Prostate gland (tissue), 2 donors: ENCODE measurements around the gene FRMPD4. TPM values are rescaled to one million over a fixed set of nuclear protein-coding genes. Genes with fewer than 3 reads are reported as not detected.

Source experiments
- DNase-seq: peaks from one replicate; pipeline ENCODE4 v3.0.0-alpha.2; 2019; ENCODE audit warnings: low spot score
- H3K27ac ChIP-seq, 2 donors: fragments of 200-600 bp; sonication (generic); 2 replicates each; pipeline ENCODE4 v1.5.1; 2017 to 2019
- H3K27me3 ChIP-seq: fragments of 200-600 bp; sonication (generic); replicated peaks from 2 replicates; pipeline ENCODE4 v1.5.1; 2019; ENCODE audit not compliant: insufficient read depth
- H3K36me3 ChIP-seq, 2 donors: fragments of 200-600 bp; sonication (generic); 1 replicate in 1 of 2; 2 replicates in 1 of 2; pipeline versions ENCODE4 v1.5.1 to v1.8.1; 2017 to 2019
- H3K4me1 ChIP-seq: fragments of 200-600 bp; sonication (generic); replicated peaks from 2 replicates; pipeline ENCODE4 v1.5.1; 2019
- H3K4me3 ChIP-seq, 2 donors: fragments of 200-600 bp; sonication (generic); 2 replicates each; pipeline ENCODE4 v1.5.1; 2017 to 2019
- H3K9me3 ChIP-seq: fragments of 200-600 bp; sonication (generic); 2 replicates; pipeline ENCODE4 v1.5.1; 2017
- POLR2A ChIP-seq: fragments of 450-650 bp; IDR thresholded peaks from one replicate; pipeline ENCODE4 v1.6.1; 2016; ENCODE audit warnings: antibody characterized with exemption, mild to moderate bottlenecking
- POLR2AphosphoS5 ChIP-seq: sonication (generic); formaldehyde crosslinking; IDR thresholded peaks from one replicate; pipeline ENCODE4 v1.6.1; 2017; ENCODE audit warnings: antibody characterized with exemption
- WGBS: methylation state at CpG from one replicate; pipeline ENCODE4 v1.1.5; 2018; 5-methylcytosine and 5-hydroxymethylcytosine counted together
- intact Hi-C: fragments of 100-400 bp; cut with DNase I; formaldehyde crosslinking; loops from one replicate; pipeline ENCODE4 v1.14.2; 2022
- total RNA-seq, 2 donors: library from RNA; depleted of rRNA; stranded (reverse); fragments of >200 nt; gene quantifications; one replicate each; pipeline ENCODE4 v1.1.0, GENCODE V29; 2016
- TF ChIP-seq, protein P1 (sequence below), 4 experiments: fragments of 200-600 bp in 2 of 4; fragments of 450-650 bp in 2 of 4; sonication (generic) in 2 of 4; IDR thresholded peaks; 1 replicate in 3 of 4; 2 replicates in 1 of 4; pipeline ENCODE4 v1.5.1; 2016 to 2019; ENCODE audit warnings: antibody characterized with exemption in 4 of 4, mild to moderate bottlenecking in 2 of 4, moderate library complexity in 2 of 4

Gene FRMPD4
- total RNA-seq, 2 donors from 2014 or later, result 0.09 to 1.2 TPM

DNA sequence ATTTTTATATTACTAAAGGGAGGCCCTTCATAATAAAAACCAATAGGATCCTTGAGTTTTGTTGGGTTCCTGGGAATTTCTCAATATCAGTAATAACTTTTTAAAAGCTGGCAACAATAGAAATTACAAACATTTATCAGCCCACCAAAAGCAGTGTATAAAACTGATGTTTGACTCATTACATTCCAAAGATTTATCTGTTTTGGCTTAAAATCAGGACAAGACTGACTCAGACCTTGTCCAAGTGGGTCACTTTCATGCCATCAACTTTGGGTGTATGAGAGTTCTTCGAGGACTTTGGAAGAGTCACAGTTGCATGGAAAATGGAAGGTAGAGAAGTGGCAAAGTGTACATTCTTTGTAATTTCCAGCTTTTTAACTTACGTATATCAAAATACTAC lies 102.8 kb downstream of the FRMPD4 start:
- no peaks in the 10 kb centered on the region for H3K36me3 ChIP-seq
- WGBS, result 81% methylated on average over 2 of the region's 2 CpGs
- no peak overlapping the region for H3K27ac ChIP-seq
- no peaks in the 10 kb centered on the region for H3K4me1 ChIP-seq
- no peaks in the 10 kb centered on the region for H3K27me3 ChIP-seq
- no peak for DNase-seq
- TF ChIP-seq POLR2A (no peak), POLR2AphosphoS5 (no peak)
- TF ChIP-seq, protein P1, sequence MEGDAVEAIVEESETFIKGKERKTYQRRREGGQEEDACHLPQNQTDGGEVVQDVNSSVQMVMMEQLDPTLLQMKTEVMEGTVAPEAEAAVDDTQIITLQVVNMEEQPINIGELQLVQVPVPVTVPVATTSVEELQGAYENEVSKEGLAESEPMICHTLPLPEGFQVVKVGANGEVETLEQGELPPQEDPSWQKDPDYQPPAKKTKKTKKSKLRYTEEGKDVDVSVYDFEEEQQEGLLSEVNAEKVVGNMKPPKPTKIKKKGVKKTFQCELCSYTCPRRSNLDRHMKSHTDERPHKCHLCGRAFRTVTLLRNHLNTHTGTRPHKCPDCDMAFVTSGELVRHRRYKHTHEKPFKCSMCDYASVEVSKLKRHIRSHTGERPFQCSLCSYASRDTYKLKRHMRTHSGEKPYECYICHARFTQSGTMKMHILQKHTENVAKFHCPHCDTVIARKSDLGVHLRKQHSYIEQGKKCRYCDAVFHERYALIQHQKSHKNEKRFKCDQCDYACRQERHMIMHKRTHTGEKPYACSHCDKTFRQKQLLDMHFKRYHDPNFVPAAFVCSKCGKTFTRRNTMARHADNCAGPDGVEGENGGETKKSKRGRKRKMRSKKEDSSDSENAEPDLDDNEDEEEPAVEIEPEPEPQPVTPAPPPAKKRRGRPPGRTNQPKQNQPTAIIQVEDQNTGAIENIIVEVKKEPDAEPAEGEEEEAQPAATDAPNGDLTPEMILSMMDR (IDR thresholded peaks at IDR 0.05), result no peak
- no peak overlapping the region for H3K4me3 ChIP-seq
- no peaks in the 10 kb centered on the region for H3K9me3 ChIP-seq
- intact Hi-C loops, result no loop called here

DNA sequence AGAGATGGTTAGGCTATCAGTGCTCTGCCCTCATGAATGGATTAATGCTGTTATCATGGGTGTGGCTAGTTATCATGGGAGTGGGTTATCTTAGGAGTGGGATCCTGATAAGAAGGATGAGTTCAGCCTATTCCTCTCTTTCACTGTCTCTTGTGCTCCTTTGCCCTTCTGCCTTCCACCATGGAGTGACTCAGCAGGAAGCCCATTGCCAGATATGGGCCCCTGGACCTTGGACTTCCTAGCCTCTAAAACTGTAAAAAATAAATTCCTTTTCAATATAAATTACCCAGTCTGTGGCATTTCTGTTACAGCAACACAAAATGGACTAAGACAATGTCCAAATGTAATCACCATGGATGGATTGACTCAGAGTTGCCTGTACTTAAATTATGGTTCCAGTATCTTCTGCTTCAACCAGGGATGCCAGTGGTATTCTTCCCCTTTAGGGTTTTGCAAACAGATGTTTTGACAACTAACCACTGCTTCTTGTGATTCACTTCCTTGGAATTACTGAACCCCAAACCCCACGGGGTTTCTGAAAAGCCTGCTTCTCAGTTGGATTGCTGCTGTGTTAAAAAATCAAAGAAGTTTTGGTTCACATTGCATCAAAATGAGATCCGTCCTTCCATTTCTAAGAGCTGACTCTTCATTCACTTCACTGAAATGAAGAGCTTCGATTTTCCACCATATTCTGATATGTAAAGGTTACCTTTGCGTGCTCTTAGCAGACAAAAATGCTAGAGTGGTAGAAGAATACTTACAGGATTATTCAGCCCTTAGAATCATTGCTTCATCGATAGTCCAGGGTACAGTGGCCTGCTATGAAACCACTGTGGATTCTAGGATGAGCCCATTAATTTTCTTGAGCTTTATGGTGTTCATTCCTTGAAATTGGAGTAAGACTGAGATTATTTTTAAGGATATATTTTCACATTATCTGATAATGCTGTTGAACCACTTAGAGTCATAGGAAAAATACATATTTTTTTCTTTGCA lies 107.7 kb downstream of the FRMPD4 start:
- H3K27ac ChIP-seq, result no peak overlapping the region
- DNase-seq, result no peak
- no peaks in the 10 kb centered on the region for H3K9me3 ChIP-seq
- no peaks in the 10 kb centered on the region for H3K36me3 ChIP-seq
- H3K4me1 ChIP-seq, result no peaks in the 10 kb centered on the region
- no peak for TF ChIP-seq POLR2AphosphoS5
- no peak for TF ChIP-seq POLR2A
- TF ChIP-seq, protein P1 (IDR thresholded peaks at IDR 0.05), result no peak
- H3K27me3 ChIP-seq, result no peaks in the 10 kb centered on the region
- intact Hi-C loops, result no loop called here
- H3K4me3 ChIP-seq, result no peak overlapping the region
- 95% methylated on average over 5 of the region's 5 CpGs for WGBS

DNA sequence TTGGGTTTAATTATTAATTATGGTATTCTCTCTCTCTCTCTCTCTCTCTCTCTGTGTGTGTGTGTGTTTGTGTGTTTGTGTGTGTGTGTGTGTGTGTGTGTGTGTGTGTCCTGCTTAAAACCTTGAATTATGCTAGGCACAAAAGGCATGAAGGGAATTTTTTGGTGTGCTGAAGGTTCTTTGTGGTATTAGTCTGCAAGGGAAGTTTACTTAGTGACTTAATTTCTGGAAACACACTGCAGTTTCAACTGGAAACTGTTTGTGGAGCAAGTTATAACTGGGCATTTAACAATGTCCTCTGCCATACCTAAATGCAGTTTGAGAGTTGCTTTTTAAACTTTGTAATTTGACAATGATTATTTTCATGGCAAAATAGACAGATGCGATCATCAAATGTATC lies 111.7 kb downstream of the FRMPD4 start:
- 95% methylated on average over 1 of the region's 1 CpG for WGBS
- intact Hi-C loops, result no loop called here
- H3K4me3 ChIP-seq, result no peak overlapping the region

DNA sequence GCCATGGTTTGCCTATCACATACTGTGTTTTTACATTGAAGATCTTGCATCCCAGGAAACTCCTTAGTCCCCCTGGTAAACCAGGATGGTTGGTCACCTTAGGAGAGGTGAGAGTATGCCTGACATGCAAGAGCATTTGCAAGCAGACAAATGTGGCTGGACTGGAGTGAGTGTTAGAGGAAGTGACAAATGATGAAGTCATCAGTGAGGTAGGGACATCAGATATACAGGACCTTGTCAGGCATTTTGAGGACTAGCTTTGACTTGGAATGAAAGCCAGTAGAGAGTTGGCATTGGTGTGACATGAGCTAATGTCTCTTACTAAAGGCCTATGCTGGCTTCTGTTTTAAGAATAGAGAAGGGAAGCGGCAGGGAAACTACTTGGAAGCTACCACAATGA lies 124.9 kb downstream of the FRMPD4 start:
- H3K9me3 ChIP-seq, result no peaks in the 10 kb centered on the region
- TF ChIP-seq POLR2A, result no peak
- TF ChIP-seq, protein P1 (IDR thresholded peaks at IDR 0.05), result no peak
- no peak for TF ChIP-seq POLR2AphosphoS5
- intact Hi-C loops, result no loop called here
- no peaks in the 10 kb centered on the region for H3K36me3 ChIP-seq
- DNase-seq, result no peak
- H3K27me3 ChIP-seq, result no peaks in the 10 kb centered on the region
- H3K4me1 ChIP-seq, result no peaks in the 10 kb centered on the region
- WGBS, result 100% methylated on average over 1 of the region's 1 CpG
- H3K4me3 ChIP-seq, result no peak overlapping the region
- no peak overlapping the region for H3K27ac ChIP-seq

More for the DNA sequence above, 111.7 kb downstream of the FRMPD4 start:
- no peaks in the 10 kb centered on the region for H3K4me1 ChIP-seq
- no peaks in the 10 kb centered on the region for H3K9me3 ChIP-seq
- no peak overlapping the region for H3K27ac ChIP-seq
- no peak for DNase-seq
- H3K27me3 ChIP-seq, result no peaks in the 10 kb centered on the region
- no peaks in the 10 kb centered on the region for H3K36me3 ChIP-seq
- TF ChIP-seq, protein P1 (IDR thresholded peaks at IDR 0.05), result no peak
- TF ChIP-seq POLR2A (no peak), POLR2AphosphoS5 (no peak)

DNA sequence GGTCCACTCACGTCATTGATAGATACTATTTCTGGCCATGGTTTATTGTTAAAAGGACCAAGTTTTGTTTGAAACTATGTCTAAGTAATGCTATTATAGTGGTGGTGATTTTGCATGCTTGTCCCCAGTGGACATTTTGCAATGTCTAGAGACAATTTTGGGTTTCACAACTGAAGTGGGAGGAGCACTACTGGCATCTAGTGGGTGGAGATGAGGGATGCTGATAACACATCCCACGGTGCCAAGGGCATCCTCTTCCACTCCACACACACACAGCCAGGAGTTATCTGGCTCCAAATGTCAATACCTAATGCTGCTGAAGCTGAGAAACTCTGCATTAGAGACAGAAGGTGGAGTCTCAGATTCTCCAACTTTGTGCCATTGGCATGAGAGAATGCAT lies 131.2 kb downstream of the FRMPD4 start:
- intact Hi-C loops, result no loop called here
- WGBS, result 38% methylated on average over 2 of the region's 2 CpGs

More for the DNA sequence above, 131.2 kb downstream of the FRMPD4 start:
- TF ChIP-seq POLR2A (no peak), POLR2AphosphoS5 (no peak)
- TF ChIP-seq, protein P1 (IDR thresholded peaks at IDR 0.05), result no peak
- Histone ChIP-seq H3K27me3 (no peaks in the 10 kb centered on the region), H3K4me3 (no peak overlapping the region), H3K4me1 (no peaks in the 10 kb centered on the region), H3K27ac (no peak overlapping the region), H3K9me3 (no peaks in the 10 kb centered on the region), H3K36me3 (no peaks in the 10 kb centered on the region)
- DNase-seq, result no peak
